Caco-2 (cell line): ENCODE results near the gene TCF3. TPM values are rescaled to one million over a fixed set of nuclear protein-coding genes. Genes with fewer than 3 reads are reported as not detected.

Experiments
- BruUV-seq: library from RNA; stranded (reverse); fragments of 400-500 nt; replicated peaks from 2 replicates; lab custom pipeline; 2021; lab: Mats Ljungman, UMichigan
- CTCF ChIA-PET: fragments of 300-600 bp; sonication (Branson Sonifier 250); formaldehyde crosslinking; loops from one replicate; lab custom pipeline; 2022; ENCODE audit warnings: antibody characterized with exemption; lab: Charles Lee
- POLR2A ChIA-PET: fragments of 300-600 bp; sonication (Branson Sonifier 250); formaldehyde crosslinking; loops from one replicate; lab custom pipeline; 2022; ENCODE audit warnings: antibody characterized with exemption; lab: Charles Lee
- DNase-seq, 2 experiments: peaks; one replicate each; pipeline versions ENCODE4 v3.0.0 to v3.0.0-alpha.2; 2020 to 2022
- H3K27me3 ChIP-seq: replicated peaks from 2 replicates; pipeline ENCODE4 v1.6.0; 2011; ENCODE audit warnings: low read length; ENCODE audit not compliant: control insufficient read depth, insufficient read depth
- H3K36me3 ChIP-seq: 2 replicates; pipeline ENCODE4 v1.5.1; 2011; ENCODE audit warnings: low read length; ENCODE audit not compliant: control insufficient read depth, insufficient read depth
- H3K4me1 ChIP-seq: fragments of 250-450 bp; sonication (Bioruptor Pico); 2 replicates; pipeline ENCODE4 v1.5.1; 2020; ENCODE audit warnings: mild to moderate bottlenecking
- H3K4me3 ChIP-seq: 2 replicates; pipeline ENCODE4 v1.5.1; 2011; ENCODE audit warnings: low read depth, mild to moderate bottlenecking, control low read depth, low read length
- H3K9me3 ChIP-seq: fragments of 250-450 bp; sonication (Bioruptor Pico); 2 replicates; pipeline ENCODE4 v1.5.1; 2020; ENCODE audit warnings: mild to moderate bottlenecking, moderate library complexity
- H3K27ac Mint-ChIP-seq: one replicate; pipeline ENCODE4 v1.8.0; 2022; ENCODE audit warnings: mixed read lengths; ENCODE audit not compliant: unreplicated experiment
- H3K27me3 Mint-ChIP-seq: one replicate; pipeline ENCODE4 v1.8.0; 2022; ENCODE audit warnings: mixed read lengths; ENCODE audit not compliant: insufficient read depth, unreplicated experiment
- H3K36me3 Mint-ChIP-seq: one replicate; pipeline ENCODE4 v1.8.0; 2022; ENCODE audit warnings: mild to moderate bottlenecking, mixed read lengths; ENCODE audit not compliant: insufficient read depth, unreplicated experiment
- H3K4me1 Mint-ChIP-seq: one replicate; pipeline ENCODE4 v1.8.0; 2022; ENCODE audit warnings: low read depth, mixed read lengths; ENCODE audit not compliant: unreplicated experiment
- H3K4me3 Mint-ChIP-seq: one replicate; pipeline ENCODE4 v1.8.0; 2022; ENCODE audit warnings: mild to moderate bottlenecking, moderate library complexity, mixed read lengths; ENCODE audit not compliant: unreplicated experiment
- H3K9me3 Mint-ChIP-seq: one replicate; pipeline ENCODE4 v1.8.0; 2022; ENCODE audit warnings: mixed read lengths; ENCODE audit not compliant: unreplicated experiment
- CTCF ChIP-seq, 2 experiments: fragments of 200-600 bp in 1 of 2; IDR thresholded peaks; 1 replicate in 1 of 2; 2 replicates in 1 of 2; pipeline versions ENCODE4 v1.5.1 to v1.8.0; 2011 to 2022; ENCODE audit warnings: antibody characterized with exemption in 1 of 2, control low read depth in 1 of 2, inconsistent platforms in 1 of 2, low read depth in 1 of 2, low read length in 1 of 2, mild to moderate bottlenecking in 1 of 2, moderate library complexity in 1 of 2; ENCODE audit not compliant: insufficient read depth in 1 of 2, severe bottlenecking in 1 of 2, unreplicated experiment in 1 of 2
- intact Hi-C: fragments of 100-400 bp; cut with micrococcal nuclease; formaldehyde crosslinking; loops from one replicate; pipeline ENCODE4 v1.10.0; 2022; ENCODE audit not compliant: unreplicated experiment
- total RNA-seq: library from RNA; stranded (reverse); gene quantifications from 2 replicates; pipeline ENCODE4 v1.2.3, GENCODE V29; 2022

The TCF3 gene
- total RNA-seq, 1 experiment from 2014 or later, result 147 TPM

- Mint-ChIP-seq H3K4me3 (no peak overlapping the region), H3K36me3 (peaks cover 39% of the 10 kb centered on the region), H3K4me1 (no peaks in the 10 kb centered on the region), H3K27ac (no peak overlapping the region), H3K27me3 (no peaks in the 10 kb centered on the region), H3K9me3 (peaks cover under 1% of the 10 kb centered on the region)
- H3K9me3 ChIP-seq, result no peaks in the 10 kb centered on the region
- intact Hi-C loops, result no loop called here
- no peak for TF ChIP-seq CTCF (IDR thresholded peaks at IDR 0.05; ENCODE audit: insufficient read depth in 1 of 2, low read depth in 1 of 2, low read length in 1 of 2, severe bottlenecking in 1 of 2, unreplicated experiment in 1 of 2)
- peaks cover 21% of the 10 kb centered on the region for H3K4me1 ChIP-seq
- no peak overlapping the region for H3K4me3 ChIP-seq
- peaks cover under 1% of the 10 kb centered on the region for H3K36me3 ChIP-seq
- CTCF ChIA-PET, result no interaction called here
- POLR2A ChIA-PET, result no interaction called here
- no peaks in the 10 kb centered on the region for H3K27me3 ChIP-seq
- BruUV-seq, result no TSS peak
- DNase-seq, result no peak
Measured at GRCh38 chr19:1630012-1630411, 22.4 kb downstream of the TCF3 start.

GRCh38 chr19:1629256-1629808, 23.1 kb downstream of the TCF3 start:
- H3K27me3 ChIP-seq, result no peaks in the 10 kb centered on the region
- TF ChIP-seq CTCF (IDR thresholded peaks at IDR 0.05; ENCODE audit: insufficient read depth in 1 of 2, low read depth in 1 of 2, low read length in 1 of 2, severe bottlenecking in 1 of 2, unreplicated experiment in 1 of 2), result no peak
- ChIA-PET CTCF (no interaction called here), POLR2A (no interaction called here)
- no peaks in the 10 kb centered on the region for H3K27me3 Mint-ChIP-seq
- no peak overlapping the region for H3K4me3 ChIP-seq
- H3K4me1 Mint-ChIP-seq, result no peaks in the 10 kb centered on the region
- H3K9me3 ChIP-seq, result no peaks in the 10 kb centered on the region
- peaks cover 38% of the 10 kb centered on the region for H3K36me3 Mint-ChIP-seq
- H3K4me3 Mint-ChIP-seq, result no peak overlapping the region
- intact Hi-C loops, result no loop called here
- H3K9me3 Mint-ChIP-seq, result no peaks in the 10 kb centered on the region
- DNase-seq, result no peak
- H3K36me3 ChIP-seq, result peaks cover 2% of the 10 kb centered on the region
- peaks cover 20% of the 10 kb centered on the region for H3K4me1 ChIP-seq
- BruUV-seq, result no TSS peak
- no peak overlapping the region for H3K27ac Mint-ChIP-seq

- H3K4me3 ChIP-seq, result no peak overlapping the region
- H3K27me3 ChIP-seq, result no peaks in the 10 kb centered on the region
- Mint-ChIP-seq H3K36me3 (peaks cover 31% of the 10 kb centered on the region), H3K4me3 (no peak overlapping the region), H3K27me3 (no peaks in the 10 kb centered on the region), H3K27ac (no peak overlapping the region), H3K9me3 (no peaks in the 10 kb centered on the region), H3K4me1 (no peaks in the 10 kb centered on the region)
- no peak for TF ChIP-seq CTCF (IDR thresholded peaks at IDR 0.05; ENCODE audit: insufficient read depth in 1 of 2, low read depth in 1 of 2, low read length in 1 of 2, severe bottlenecking in 1 of 2, unreplicated experiment in 1 of 2)
- no peaks in the 10 kb centered on the region for H3K4me1 ChIP-seq
- peaks cover 2% of the 10 kb centered on the region for H3K36me3 ChIP-seq
- ChIA-PET CTCF (interaction anchor here (0.6 kb wide), 1 partner anchor 25 kb away, joined by 3 read pairs; no protein-coding TSS in a partner anchor), POLR2A (no interaction called here)
- no peak for DNase-seq
- no peaks in the 10 kb centered on the region for H3K9me3 ChIP-seq
- no TSS peak for BruUV-seq
- intact Hi-C loops, result no loop called here
Measured at GRCh38 chr19:1627194-1627593, 25.2 kb downstream of the TCF3 start.
